ENCODE measurements around the gene ASPM. TPM values are rescaled to one million over a fixed set of nuclear protein-coding genes. Genes with fewer than 3 reads are reported as not detected.

ASPM gene
- polyA plus RNA-seq, 1 of the 3 experiments (the other 2 are of a cell fraction), result 3.0 TPM

- no peaks in the 10 kb centered on the region for H3K9me3 ChIP-seq
- ChIA-PET POLR2A (no interaction called here), CTCF (interaction anchor here (1.0 kb wide), 2 partner anchors 28 to 291 kb away, joined by 3 read pairs; no protein-coding TSS in a partner anchor)
- no peaks in the 10 kb centered on the region for H3K4me1 ChIP-seq (ENCODE audit: control insufficient read depth in 1 of 2, insufficient read depth in 2 of 2, low read depth in 1 of 2, low read length in 1 of 2)
- no peaks in the 10 kb centered on the region for H3K36me3 ChIP-seq (replicated peaks in 1 of 2; ENCODE audit: control insufficient read depth in 1 of 2, insufficient read depth in 2 of 2, low read length in 1 of 2)
- no peak for DNase-seq
- no peak overlapping the region for H3K4me3 ChIP-seq (ENCODE audit: low read depth in 2 of 2, low read length in 1 of 2)
- no peaks in the 10 kb centered on the region for H3K79me2 ChIP-seq (ENCODE audit: insufficient read depth)
- no peaks in the 10 kb centered on the region for H3F3A ChIP-seq (replicated peaks; ENCODE audit: insufficient read depth)
- no peak for TF ChIP-seq MXI1 (IDR thresholded peaks at IDR 0.05; ENCODE audit: low read depth, low read length)
- TF ChIP-seq TCF12 (IDR thresholded peaks at IDR 0.05), result peak; percentile 15; the same call in 1 of the 2 replicates
- no peak overlapping the region for H3K27ac ChIP-seq (ENCODE audit: low read depth in 2 of 2, low read length in 1 of 2)
- H3K27me3 ChIP-seq (ENCODE audit: insufficient read depth), result no peaks in the 10 kb centered on the region
- H2AFZ ChIP-seq (ENCODE audit: low read depth), result no peak overlapping the region
- no peak overlapping the region for H3K4me2 ChIP-seq
- no peaks in the 10 kb centered on the region for H3K9me2 ChIP-seq
- H3K9ac ChIP-seq, result no peak overlapping the region
- H4K20me1 ChIP-seq (ENCODE audit: insufficient read depth), result no peaks in the 10 kb centered on the region
Observed at GRCh38 chr1:197065559-197065958, 80.9 kb downstream of the ASPM start.

GRCh38 chr1:197063212-197063611 is 83.3 kb downstream of the ASPM start:
- H3K4me3 ChIP-seq (ENCODE audit: low read depth in 2 of 2, low read length in 1 of 2), result no peak overlapping the region
- H3K27ac ChIP-seq (ENCODE audit: low read depth in 2 of 2, low read length in 1 of 2), result no peak overlapping the region
- H4K20me1 ChIP-seq (ENCODE audit: insufficient read depth), result no peaks in the 10 kb centered on the region
- TF ChIP-seq NFIC (IDR thresholded peaks at IDR 0.05; ENCODE audit: borderline replicate concordance), result no peak
- TF ChIP-seq FOXJ3 (CRISPR knock-in tag; IDR thresholded peaks at IDR 0.05), result no peak
- no peak for TF ChIP-seq YY1 (IDR thresholded peaks at IDR 0.05; ENCODE audit: low read depth)
- TF ChIP-seq NRF1 (IDR thresholded peaks at IDR 0.05; ENCODE audit: low read depth, low read length), result no peak
- TF ChIP-seq MXI1 (IDR thresholded peaks at IDR 0.05; ENCODE audit: low read depth, low read length), result no peak
- no peak for TF ChIP-seq CHD2 (IDR thresholded peaks at IDR 0.05; ENCODE audit: low read length, partially characterized antibody)
- TF ChIP-seq TEAD4 (IDR thresholded peaks at IDR 0.05; ENCODE audit: borderline replicate concordance, insufficient read depth), result no peak
- no peak for TF ChIP-seq EZH2phosphoT487 (IDR thresholded peaks at IDR 0.05; ENCODE audit: borderline replicate concordance, low read depth)
- no peak for TF ChIP-seq GATA2 (CRISPR knock-in tag; IDR thresholded peaks at IDR 0.05)
- TF ChIP-seq RAD21 (IDR thresholded peaks at IDR 0.05; ENCODE audit: low read length), result no peak
- TF ChIP-seq, protein P1, sequence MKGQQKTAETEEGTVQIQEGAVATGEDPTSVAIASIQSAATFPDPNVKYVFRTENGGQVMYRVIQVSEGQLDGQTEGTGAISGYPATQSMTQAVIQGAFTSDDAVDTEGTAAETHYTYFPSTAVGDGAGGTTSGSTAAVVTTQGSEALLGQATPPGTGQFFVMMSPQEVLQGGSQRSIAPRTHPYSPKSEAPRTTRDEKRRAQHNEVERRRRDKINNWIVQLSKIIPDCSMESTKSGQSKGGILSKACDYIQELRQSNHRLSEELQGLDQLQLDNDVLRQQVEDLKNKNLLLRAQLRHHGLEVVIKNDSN (IDR thresholded peaks at IDR 0.05; ENCODE audit: borderline replicate concordance, low read depth), result no peak
- no peak for TF ChIP-seq SIN3A (IDR thresholded peaks at IDR 0.05; ENCODE audit: borderline replicate concordance, low read depth, low read length)
- no peak for TF ChIP-seq RXRA (IDR thresholded peaks at IDR 0.05; ENCODE audit: borderline replicate concordance, low read depth)
- TF ChIP-seq TAF1 (IDR thresholded peaks at IDR 0.05; ENCODE audit: borderline replicate concordance, low read depth, low read length), result no peak
- TF ChIP-seq, protein P2, sequence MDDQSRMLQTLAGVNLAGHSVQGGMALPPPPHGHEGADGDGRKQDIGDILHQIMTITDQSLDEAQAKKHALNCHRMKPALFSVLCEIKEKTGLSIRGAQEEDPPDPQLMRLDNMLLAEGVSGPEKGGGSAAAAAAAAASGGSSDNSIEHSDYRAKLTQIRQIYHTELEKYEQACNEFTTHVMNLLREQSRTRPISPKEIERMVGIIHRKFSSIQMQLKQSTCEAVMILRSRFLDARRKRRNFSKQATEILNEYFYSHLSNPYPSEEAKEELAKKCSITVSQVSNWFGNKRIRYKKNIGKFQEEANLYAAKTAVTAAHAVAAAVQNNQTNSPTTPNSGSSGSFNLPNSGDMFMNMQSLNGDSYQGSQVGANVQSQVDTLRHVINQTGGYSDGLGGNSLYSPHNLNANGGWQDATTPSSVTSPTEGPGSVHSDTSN (IDR thresholded peaks at IDR 0.05), result no peak
- TF ChIP-seq MEF2A (IDR thresholded peaks at IDR 0.05; ENCODE audit: borderline replicate concordance, low read depth), result no peak
- CTCF ChIA-PET, result no interaction called here
- H3K9me2 ChIP-seq, result no peaks in the 10 kb centered on the region
- H3K4me2 ChIP-seq, result no peak overlapping the region
- WGBS (ENCODE audit: low lambda C conversion rate), result 39% methylated on average over 2 of the region's 2 CpGs
- no peak overlapping the region for H3K9ac ChIP-seq
- H3F3A ChIP-seq (replicated peaks; ENCODE audit: insufficient read depth), result no peaks in the 10 kb centered on the region
- POLR2A ChIA-PET, result no interaction called here
- no peaks in the 10 kb centered on the region for H3K79me2 ChIP-seq (ENCODE audit: insufficient read depth)
- no peaks in the 10 kb centered on the region for H3K9me3 ChIP-seq
- no peak overlapping the region for H2AFZ ChIP-seq (ENCODE audit: low read depth)
- no peaks in the 10 kb centered on the region for H3K27me3 ChIP-seq (ENCODE audit: insufficient read depth)
- H3K4me1 ChIP-seq (ENCODE audit: control insufficient read depth in 1 of 2, insufficient read depth in 2 of 2, low read depth in 1 of 2, low read length in 1 of 2), result no peaks in the 10 kb centered on the region; a peak in 1 of 4 replicates
- H3K36me3 ChIP-seq (replicated peaks in 1 of 2; ENCODE audit: control insufficient read depth in 1 of 2, insufficient read depth in 2 of 2, low read length in 1 of 2), result no peaks in the 10 kb centered on the region
- no peak for DNase-seq
